MCF 10A (cell line): Measurements from ENCODE around the gene TAMM41. TPM values are rescaled to one million over a fixed set of nuclear protein-coding genes. Genes with fewer than 3 reads are reported as not detected.
A peak's percentile ranks its signal among the peaks of the same experiment; 100 is the strongest.

Experiments used
- BruUV-seq: library from RNA; stranded (reverse); fragments of 400-500 nt; replicated peaks from 2 replicates; lab custom pipeline; 2021; lab: Mats Ljungman, UMichigan
- CTCF ChIA-PET: fragments of 300-600 bp; sonication (Branson Sonifier 250); formaldehyde crosslinking; extraction: SDS; loops from one replicate; lab custom pipeline; 2021; ENCODE audit warnings: antibody characterized with exemption, inconsistent platforms; lab: Yijun Ruan, JAX
- POLR2A ChIA-PET: fragments of 300-600, 350-650 bp; sonication (Branson Sonifier 250); formaldehyde crosslinking; extraction: SDS; loops from one replicate; lab custom pipeline; 2020; ENCODE audit warnings: antibody characterized with exemption, inconsistent platforms; lab: Yijun Ruan, JAX
- DNase-seq: peaks from one replicate; pipeline ENCODE4 v3.0.0-alpha.2; 2018; ENCODE audit not compliant: unreplicated experiment
- H3K27ac Mint-ChIP-seq: one replicate; pipeline ENCODE4 v1.8.0; 2022; ENCODE audit warnings: mild to moderate bottlenecking, low read depth, mixed read lengths; ENCODE audit not compliant: unreplicated experiment
- H3K27me3 Mint-ChIP-seq: one replicate; pipeline ENCODE4 v1.8.0; 2022; ENCODE audit warnings: mixed read lengths; ENCODE audit not compliant: insufficient read depth, unreplicated experiment
- H3K36me3 Mint-ChIP-seq: one replicate; pipeline ENCODE4 v1.8.0; 2022; ENCODE audit warnings: mild to moderate bottlenecking, moderate library complexity, mixed read lengths; ENCODE audit not compliant: insufficient read depth, unreplicated experiment
- H3K4me1 Mint-ChIP-seq: one replicate; pipeline ENCODE4 v1.8.0; 2022; ENCODE audit warnings: mixed read lengths; ENCODE audit not compliant: insufficient read depth, unreplicated experiment
- H3K4me3 Mint-ChIP-seq: one replicate; pipeline ENCODE4 v1.8.0; 2022; ENCODE audit warnings: mild to moderate bottlenecking, moderate library complexity, mixed read lengths; ENCODE audit not compliant: unreplicated experiment
- H3K9me3 Mint-ChIP-seq: one replicate; pipeline ENCODE4 v1.8.0; 2022; ENCODE audit warnings: mixed read lengths; ENCODE audit not compliant: unreplicated experiment
- intact Hi-C: fragments of 100-400 bp; cut with micrococcal nuclease; formaldehyde crosslinking; loops from 2 replicates; pipeline ENCODE4 v1.14.1; 2022
- total RNA-seq: library from RNA; stranded (reverse); gene quantifications from 2 replicates; pipeline ENCODE4 v1.2.3, GENCODE V29; 2022
- TF ChIP-seq, protein P1 (sequence below): fragments of 200-600 bp; IDR thresholded peaks from one replicate; pipeline ENCODE4 v1.8.0; 2022; ENCODE audit warnings: antibody characterized with exemption, mild to moderate bottlenecking; ENCODE audit not compliant: unreplicated experiment

The TAMM41 gene
- total RNA-seq, 1 experiment from 2014 or later, result 26.2 TPM

DNA sequence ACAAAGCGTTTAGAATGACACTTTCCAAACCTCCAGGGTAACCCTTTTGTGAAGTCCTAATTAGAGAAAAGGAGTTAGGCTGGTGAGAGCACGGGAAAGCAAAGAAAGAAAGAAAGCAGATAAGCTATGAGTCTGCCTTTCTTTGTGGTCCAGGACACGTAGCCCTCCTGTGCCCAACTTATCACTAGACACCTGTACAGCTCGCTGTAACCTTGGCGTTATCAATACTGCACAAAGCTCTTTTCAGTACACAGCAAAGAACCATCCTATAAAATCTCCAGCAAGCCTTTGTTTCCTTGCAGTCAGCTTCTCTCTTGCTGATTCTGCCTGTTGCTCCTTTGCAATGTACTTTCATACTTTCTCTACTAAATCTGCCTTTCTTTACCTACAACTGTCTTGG, 6.8 kb upstream of the TAMM41 start:
- no peak overlapping the region for H3K27ac Mint-ChIP-seq
- no peaks in the 10 kb centered on the region for H3K4me1 Mint-ChIP-seq
- no peak for DNase-seq
- TF ChIP-seq, protein P1, sequence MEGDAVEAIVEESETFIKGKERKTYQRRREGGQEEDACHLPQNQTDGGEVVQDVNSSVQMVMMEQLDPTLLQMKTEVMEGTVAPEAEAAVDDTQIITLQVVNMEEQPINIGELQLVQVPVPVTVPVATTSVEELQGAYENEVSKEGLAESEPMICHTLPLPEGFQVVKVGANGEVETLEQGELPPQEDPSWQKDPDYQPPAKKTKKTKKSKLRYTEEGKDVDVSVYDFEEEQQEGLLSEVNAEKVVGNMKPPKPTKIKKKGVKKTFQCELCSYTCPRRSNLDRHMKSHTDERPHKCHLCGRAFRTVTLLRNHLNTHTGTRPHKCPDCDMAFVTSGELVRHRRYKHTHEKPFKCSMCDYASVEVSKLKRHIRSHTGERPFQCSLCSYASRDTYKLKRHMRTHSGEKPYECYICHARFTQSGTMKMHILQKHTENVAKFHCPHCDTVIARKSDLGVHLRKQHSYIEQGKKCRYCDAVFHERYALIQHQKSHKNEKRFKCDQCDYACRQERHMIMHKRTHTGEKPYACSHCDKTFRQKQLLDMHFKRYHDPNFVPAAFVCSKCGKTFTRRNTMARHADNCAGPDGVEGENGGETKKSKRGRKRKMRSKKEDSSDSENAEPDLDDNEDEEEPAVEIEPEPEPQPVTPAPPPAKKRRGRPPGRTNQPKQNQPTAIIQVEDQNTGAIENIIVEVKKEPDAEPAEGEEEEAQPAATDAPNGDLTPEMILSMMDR, result no peak
- intact Hi-C loops, result no loop called here
- no peak overlapping the region for H3K4me3 Mint-ChIP-seq
- ChIA-PET POLR2A (no interaction called here), CTCF (interaction anchor here (1.2 kb wide), 1 partner anchor 195 kb away, joined by 4 read pairs; no protein-coding TSS in a partner anchor)
- H3K36me3 Mint-ChIP-seq, result no peaks in the 10 kb centered on the region
- H3K9me3 Mint-ChIP-seq, result no peaks in the 10 kb centered on the region
- peaks cover 43% of the 10 kb centered on the region for H3K27me3 Mint-ChIP-seq
- no TSS peak for BruUV-seq

GRCh38 chr3:11850003-11850402, 3.3 kb upstream of the TAMM41 start:
- H3K36me3 Mint-ChIP-seq, result peaks cover 6% of the 10 kb centered on the region
- no peak overlapping the region for H3K4me3 Mint-ChIP-seq
- TF ChIP-seq, protein P1, result no peak
- CTCF ChIA-PET, result interaction anchor here (0.6 to 1.0 kb wide), 3 partner anchors 15 to 1664 kb away, joined by 3 read pairs; no protein-coding TSS in a partner anchor
- DNase-seq, result no peak
- intact Hi-C loops, result no loop called here
- peaks cover 30% of the 10 kb centered on the region for H3K27me3 Mint-ChIP-seq
- POLR2A ChIA-PET, result interaction anchor here (0.6 kb wide), 1 partner anchor 165 kb away, joined by 3 read pairs; no protein-coding TSS in a partner anchor
- H3K4me1 Mint-ChIP-seq, result peaks cover 13% of the 10 kb centered on the region
- H3K9me3 Mint-ChIP-seq, result no peaks in the 10 kb centered on the region
- no TSS peak for BruUV-seq
- no peak overlapping the region for H3K27ac Mint-ChIP-seq

DNA sequence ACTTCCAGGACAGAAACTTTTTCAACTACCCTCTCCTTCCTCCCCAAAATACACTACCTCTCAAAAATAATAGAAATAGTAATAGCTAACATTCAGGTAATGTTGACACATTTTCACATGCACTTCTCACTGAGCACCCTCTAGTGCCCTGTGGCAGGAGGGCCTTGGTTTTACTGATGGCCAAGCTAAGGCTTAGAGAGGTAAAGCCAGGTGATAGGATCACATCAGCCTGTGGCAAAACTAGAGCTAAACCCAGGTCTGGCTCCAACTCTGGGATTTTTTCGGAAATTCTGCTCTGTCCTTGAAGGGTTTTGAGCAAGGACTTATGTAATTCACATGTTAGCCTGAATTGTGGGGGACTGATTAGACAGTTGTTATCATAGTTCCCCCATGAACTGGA, 922 bp upstream of the TAMM41 start:
- TF ChIP-seq, protein P1, result no peak
- Mint-ChIP-seq H3K4me1 (peaks cover 18% of the 10 kb centered on the region), H3K27me3 (peaks cover 14% of the 10 kb centered on the region), H3K4me3 (no peak overlapping the region), H3K36me3 (peaks cover 21% of the 10 kb centered on the region), H3K9me3 (no peaks in the 10 kb centered on the region), H3K27ac (no peak overlapping the region)
- no TSS peak for BruUV-seq
- CTCF ChIA-PET, result interaction anchor here (0.7 to 2.5 kb wide), 6 partner anchors 9 to 468 kb away, joined by 3 to 14 read pairs (median 6); no protein-coding TSS in a partner anchor
- peak; percentile 14 for DNase-seq
- POLR2A ChIA-PET, result interaction anchor here (0.6 to 2.1 kb wide), 3 partner anchors 21 to 609 kb away, joined by 3 to 8 read pairs (median 3); no protein-coding TSS in a partner anchor
- intact Hi-C loops, result loop anchor here (5.0 kb wide), 1 partner anchor 465 kb away; no protein-coding TSS in a partner anchor

- H3K36me3 Mint-ChIP-seq, result peaks cover 40% of the 10 kb centered on the region
Measured at GRCh38 chr3:11845651-11846050, 1.0 kb downstream of the TAMM41 start.

More at GRCh38 chr3:11845651-11846050, 1.0 kb downstream of the TAMM41 start:
- H3K4me3 Mint-ChIP-seq, result peak overlapping the region; percentile 99
- H3K4me1 Mint-ChIP-seq, result peaks cover 18% of the 10 kb centered on the region
- intact Hi-C loops, result loop anchor here (5.0 kb wide), 1 partner anchor 463 kb away; no protein-coding TSS in a partner anchor
- H3K9me3 Mint-ChIP-seq, result no peaks in the 10 kb centered on the region
- ChIA-PET CTCF (interaction anchor here (0.9 to 2.5 kb wide), 6 partner anchors 9 to 634 kb away, joined by 3 to 11 read pairs (median 4); no protein-coding TSS in a partner anchor), POLR2A (interaction anchor here (1.0 to 2.1 kb wide), 14 partner anchors 10 to 638 kb away, joined by 3 to 8 read pairs (median 4); partner anchors contain the start of gene VGLL4)
- H3K27me3 Mint-ChIP-seq, result no peaks in the 10 kb centered on the region
- TF ChIP-seq, protein P1, result no peak
- H3K27ac Mint-ChIP-seq, result peak overlapping the region; percentile 94
- DNase-seq, result peak; percentile 0
- BruUV-seq, result TSS peak; percentile 34
